Ovary (tissue), 9 donors: ENCODE results near the gene INTS3. TPM values are rescaled to one million over a fixed set of nuclear protein-coding genes. Genes with fewer than 3 reads are reported as not detected.

Source experiments
- DNase-seq, 5 donors: peaks; one replicate each; pipeline ENCODE4 v3.0.0-alpha.2; 2019 to 2020
- H3K27ac ChIP-seq, 2 donors: fragments of 200-600 bp; one replicate each; pipeline versions ENCODE4 v1.5.1 to v1.8.0; 2019 to 2022
- H3K27me3 ChIP-seq: fragments of 200-600 bp; one replicate; pipeline ENCODE4 v1.8.0; 2022
- H3K36me3 ChIP-seq: fragments of 200-600 bp; sonication (generic); one replicate; pipeline ENCODE4 v1.5.1; 2019
- H3K4me1 ChIP-seq: one replicate; pipeline ENCODE4 v1.8.1; 2013; ENCODE audit warnings: mild to moderate bottlenecking, moderate library complexity; ENCODE audit not compliant: insufficient read depth
- H3K4me3 ChIP-seq: fragments of 200-600 bp; sonication (generic); one replicate; pipeline ENCODE4 v1.5.1; 2017
- H3K9me3 ChIP-seq, 2 donors: fragments of 200-600 bp in 1 of 2; sonication (generic) in 1 of 2; one replicate each; pipeline versions ENCODE4 v1.5.1 to v1.8.1; 2013 to 2019; ENCODE audit warnings: mild to moderate bottlenecking in 1 of 2, moderate library complexity in 1 of 2
- EP300 ChIP-seq: sonication (generic); formaldehyde crosslinking; IDR thresholded peaks from one replicate; pipeline ENCODE4 v1.6.1; 2017; ENCODE audit warnings: antibody characterized with exemption
- POLR2A ChIP-seq: fragments of 450-650 bp; IDR thresholded peaks from one replicate; pipeline ENCODE4 v1.6.1; 2017; ENCODE audit warnings: antibody characterized with exemption, mild to moderate bottlenecking, moderate library complexity
- WGBS, 3 donors: extraction: QIAGEN DNeasy Blood & Tissue Kit in 1 of 3; methylation state at CpG; one replicate each; pipeline versions ENCODE4 v1.1.5 to v1.1.7; 2013 to 2017; 5-methylcytosine and 5-hydroxymethylcytosine counted together
- intact Hi-C, 4 donors: fragments of 100-400 bp; cut with DNase I; formaldehyde crosslinking; loops; one replicate each; pipeline versions ENCODE4 v1.11.0 to v1.15.1; 2022 to 2023
- polyA plus RNA-seq, 2 donors: library from polyadenylated mRNA; stranded (reverse); fragments of 200-250 nt in 1 of 2; fragments of 350-450 nt in 1 of 2; fragmentation: Illumina TruSeq in 1 of 2; extraction: RNeasy Lipid Tissue Mini Kit (QIAGEN cat#74804) in 1 of 2; gene quantifications; one replicate each; pipeline ENCODE4 v1.2.3, GENCODE V29; 2013 to 2014
- total RNA-seq, 7 donors: library from RNA; depleted of rRNA in 2 of 7; stranded (reverse); fragments of >200 nt in 2 of 7; fragmentation: NEBNext Ultra II Directional in 3 of 7; extraction: Animal tissue kit (Norgen Biotek cat#: 25700) in 3 of 7; gene quantifications; one replicate each; pipeline versions ENCODE4 v1.1.0 to v1.2.4, GENCODE V29; 2016 to 2023
- TF ChIP-seq, protein P1 (sequence below), 3 donors: fragments of 450-650 bp in 2 of 3; fragments of 200-600 bp in 1 of 3; IDR thresholded peaks; one replicate each; pipeline versions ENCODE4 v1.5.1 to v1.8.0; 2016 to 2022; ENCODE audit warnings: antibody characterized with exemption in 3 of 3, mild to moderate bottlenecking in 1 of 3
- donor health status: DM: no; HTN: no; CAD: no; lungs with moderate emphysema.
- donor health status: DM: no; HTN: no; CAD: no.
- donor health status: Bipolar disorder and iron deficiency.
- donor health status: DM: yes; HTN: yes; CAD: no.
- donor health status: DM: no; HTN: no; CAD: no.
- donor health status: DM: yes; HTN: yes; CAD: no.

Gene INTS3
- total and polyA plus RNA-seq, 9 donors = 41.6 to 74.4 (median 56.2) TPM

DNA sequence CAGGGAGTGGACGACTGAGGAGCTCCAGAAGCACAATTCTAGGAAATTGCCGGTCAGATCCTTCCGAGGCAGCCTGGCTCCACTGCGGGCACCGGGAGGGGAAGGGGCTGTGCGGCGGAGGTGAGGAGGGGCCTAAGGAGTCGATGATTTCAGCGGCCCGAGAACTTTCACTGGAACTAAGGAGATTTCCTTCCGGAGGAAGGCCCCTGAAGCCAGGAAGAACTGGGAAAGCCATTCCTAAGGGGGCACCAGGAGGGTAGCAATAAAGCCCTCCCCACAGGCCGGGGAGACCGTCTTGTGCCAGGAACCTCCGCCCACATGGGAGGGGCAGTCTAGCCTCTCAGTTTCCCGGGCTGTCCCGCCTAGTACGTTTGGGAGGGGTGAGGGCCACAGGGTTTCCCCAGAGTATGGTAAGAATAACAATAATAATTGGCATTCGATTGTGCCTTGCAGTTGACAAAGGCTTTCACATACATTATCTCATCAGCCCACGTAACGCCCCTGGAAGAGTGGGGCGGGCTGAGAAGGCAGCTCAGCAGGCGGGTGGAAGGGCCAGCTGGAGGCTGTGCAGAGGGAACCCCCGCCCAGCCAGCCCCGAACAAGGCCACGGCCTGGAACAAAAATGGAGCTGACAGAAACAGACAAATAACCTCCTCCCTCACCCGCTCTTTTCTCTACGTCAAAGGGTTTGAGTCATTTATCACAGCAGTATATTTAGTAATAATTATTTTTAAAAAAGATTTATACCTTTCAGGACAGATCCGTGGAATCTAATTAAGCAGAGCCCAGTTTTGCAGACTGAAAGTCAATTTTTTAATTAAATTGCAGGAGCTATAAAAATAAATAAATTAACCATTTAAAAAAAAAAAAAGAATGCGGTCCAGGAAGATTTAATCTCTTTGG lies 29.6 kb upstream of the INTS3 start:
- DNase-seq = peak; percentile 80 to 86 (median 82)
- H3K4me3 ChIP-seq = no peak overlapping the region

DNA sequence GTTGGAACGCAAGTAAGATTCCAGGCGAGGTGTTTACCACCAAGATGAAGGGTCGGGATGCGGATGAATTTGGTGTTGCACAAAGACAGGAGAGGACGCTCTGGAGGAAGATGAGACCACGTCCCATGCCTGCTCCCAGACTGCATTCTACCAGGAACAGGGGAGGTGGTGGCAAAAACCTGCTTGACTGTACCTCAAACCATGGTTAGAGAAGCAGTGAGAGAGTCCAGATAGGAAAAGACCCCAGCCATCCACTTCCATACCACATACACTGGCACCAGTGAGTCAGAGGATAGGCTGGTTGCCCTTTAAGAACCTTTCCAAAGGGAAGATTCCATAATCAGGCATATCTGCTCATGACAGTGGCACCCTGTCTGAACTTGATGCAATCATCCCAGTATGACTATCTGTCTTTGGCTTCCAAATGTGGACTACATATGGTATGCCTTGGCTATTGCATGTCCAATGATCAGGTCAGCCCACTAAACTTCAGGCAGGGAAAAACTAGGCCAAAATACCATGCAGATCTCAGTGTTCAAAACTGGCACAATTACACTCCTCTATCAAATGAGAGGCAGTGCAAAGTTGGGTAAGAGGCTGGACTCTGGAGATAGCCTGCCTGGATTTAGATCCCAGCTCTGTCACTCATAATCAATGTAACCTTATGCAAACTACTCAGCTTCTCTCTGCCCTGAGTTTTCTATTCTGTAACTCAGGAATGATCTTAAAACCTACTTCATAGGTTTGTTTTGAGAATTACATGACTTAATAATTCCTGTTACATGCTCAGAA lies 28.7 kb upstream of the INTS3 start:
- no peak overlapping the region for H3K4me3 ChIP-seq
- no peak for DNase-seq
- WGBS, 3 donors = 73 to 82% (median 80%) methylated on average over 6 of the region's 6 CpGs

More for the DNA sequence above, 29.6 kb upstream of the INTS3 start:
- Histone ChIP-seq H3K4me1 (peaks cover 23% of the 10 kb centered on the region), H3K27me3 (no peaks in the 10 kb centered on the region), H3K27ac (peak overlapping the region; percentile 81 to 92), H3K9me3 (no peaks in the 10 kb centered on the region), H3K36me3 (no peaks in the 10 kb centered on the region)
- intact Hi-C loops = loop anchor here in 2 of 4 donors (2.0 to 5.0 kb wide), 2 partner anchors 31 to 44 kb away; partner anchors contain the start of gene INTS3 (in 1 of the 2)
- 17 to 24% (median 20%) methylated on average over 29 of the region's 29 CpGs for WGBS, 3 donors
- TF ChIP-seq EP300 (no peak), POLR2A (no peak)
- TF ChIP-seq, protein P1, sequence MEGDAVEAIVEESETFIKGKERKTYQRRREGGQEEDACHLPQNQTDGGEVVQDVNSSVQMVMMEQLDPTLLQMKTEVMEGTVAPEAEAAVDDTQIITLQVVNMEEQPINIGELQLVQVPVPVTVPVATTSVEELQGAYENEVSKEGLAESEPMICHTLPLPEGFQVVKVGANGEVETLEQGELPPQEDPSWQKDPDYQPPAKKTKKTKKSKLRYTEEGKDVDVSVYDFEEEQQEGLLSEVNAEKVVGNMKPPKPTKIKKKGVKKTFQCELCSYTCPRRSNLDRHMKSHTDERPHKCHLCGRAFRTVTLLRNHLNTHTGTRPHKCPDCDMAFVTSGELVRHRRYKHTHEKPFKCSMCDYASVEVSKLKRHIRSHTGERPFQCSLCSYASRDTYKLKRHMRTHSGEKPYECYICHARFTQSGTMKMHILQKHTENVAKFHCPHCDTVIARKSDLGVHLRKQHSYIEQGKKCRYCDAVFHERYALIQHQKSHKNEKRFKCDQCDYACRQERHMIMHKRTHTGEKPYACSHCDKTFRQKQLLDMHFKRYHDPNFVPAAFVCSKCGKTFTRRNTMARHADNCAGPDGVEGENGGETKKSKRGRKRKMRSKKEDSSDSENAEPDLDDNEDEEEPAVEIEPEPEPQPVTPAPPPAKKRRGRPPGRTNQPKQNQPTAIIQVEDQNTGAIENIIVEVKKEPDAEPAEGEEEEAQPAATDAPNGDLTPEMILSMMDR (IDR thresholded peaks at IDR 0.05) = no peak

DNA sequence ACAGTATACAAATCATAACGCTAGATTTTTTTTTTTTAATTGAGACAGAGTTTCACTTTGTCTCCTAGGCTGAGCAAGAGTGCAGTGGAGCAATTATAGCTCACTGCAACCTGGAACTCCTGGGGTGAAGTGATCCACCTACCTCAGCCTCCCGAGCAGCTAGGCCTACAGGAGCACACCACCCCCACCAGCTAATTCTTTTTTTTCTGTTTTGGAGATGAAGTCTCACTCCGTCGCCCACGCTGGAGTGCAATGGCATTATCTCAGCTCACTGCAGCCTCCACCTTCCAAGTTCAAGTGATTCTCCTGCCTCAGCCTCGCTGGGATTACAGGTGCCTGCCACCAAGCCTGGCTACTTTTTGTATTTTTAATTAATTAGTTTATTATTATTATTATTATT lies 28.1 kb upstream of the INTS3 start:
- no peak overlapping the region for H3K4me3 ChIP-seq
- TF ChIP-seq, protein P1 (IDR thresholded peaks at IDR 0.05) = no peak
- TF ChIP-seq POLR2A = no peak
- no peak for TF ChIP-seq EP300
- 89 to 91% (median 90%) methylated on average over 6 of the region's 6 CpGs for WGBS, 3 donors
- no peaks in the 10 kb centered on the region for H3K36me3 ChIP-seq
- H3K9me3 ChIP-seq = no peaks in the 10 kb centered on the region
- intact Hi-C loops = loop anchor here in 2 of 4 donors (2.0 to 5.0 kb wide), 2 partner anchors 29 to 43 kb away; partner anchors contain the start of gene INTS3 (in 1 of the 2)
- DNase-seq = no peak
- peaks cover 23% of the 10 kb centered on the region for H3K4me1 ChIP-seq
- no peaks in the 10 kb centered on the region for H3K27me3 ChIP-seq
- H3K27ac ChIP-seq = peak overlapping the region in 1 of 2 donors; percentile 92

More for the DNA sequence above, 28.7 kb upstream of the INTS3 start:
- Histone ChIP-seq H3K9me3 (no peaks in the 10 kb centered on the region), H3K4me1 (peaks cover 23% of the 10 kb centered on the region), H3K27me3 (no peaks in the 10 kb centered on the region), H3K27ac (peak overlapping the region; percentile 30 to 92), H3K36me3 (no peaks in the 10 kb centered on the region)
- intact Hi-C loops = loop anchor here in 2 of 4 donors (2.0 to 5.0 kb wide), 2 partner anchors 30 to 43 kb away; partner anchors contain the start of gene INTS3 (in 1 of the 2)
- TF ChIP-seq EP300 = no peak
- TF ChIP-seq, protein P1 (IDR thresholded peaks at IDR 0.05) = no peak
- no peak for TF ChIP-seq POLR2A

DNA sequence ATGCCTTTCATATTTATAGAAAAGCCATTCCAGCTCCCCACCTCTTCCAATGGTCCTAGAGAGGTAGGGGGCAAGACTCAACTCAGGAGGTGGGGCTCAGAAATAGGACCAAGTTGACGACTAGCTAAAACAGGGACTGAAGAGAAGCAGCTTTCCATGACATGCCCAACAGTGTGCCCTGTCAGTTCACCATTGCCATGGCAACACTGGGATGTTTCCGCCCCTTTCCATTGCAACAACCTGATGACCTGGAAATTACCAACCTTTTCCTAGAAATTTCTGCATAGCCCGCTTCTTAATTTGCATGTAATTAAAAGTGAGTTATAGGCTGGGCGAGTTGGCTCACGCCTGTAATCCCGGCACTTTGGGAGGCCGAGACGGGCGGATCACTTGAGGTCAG lies 22.4 kb upstream of the INTS3 start:
- Histone ChIP-seq H3K9me3 (no peaks in the 10 kb centered on the region), H3K36me3 (no peaks in the 10 kb centered on the region), H3K4me3 (no peak overlapping the region), H3K27ac (no peak overlapping the region), H3K4me1 (no peaks in the 10 kb centered on the region), H3K27me3 (no peaks in the 10 kb centered on the region)
- TF ChIP-seq, protein P1 (IDR thresholded peaks at IDR 0.05) = no peak
- TF ChIP-seq POLR2A (no peak), EP300 (no peak)
- intact Hi-C loops = no loop called here
- no peak for DNase-seq
- WGBS, 3 donors = 92 to 96% (median 94%) methylated on average over 9 of the region's 9 CpGs
